Common myeloid progenitor, CD34-positive (primary cell): ENCODE results near the gene GSG1L.
A peak's percentile ranks its signal among the peaks of the same experiment; 100 is the strongest.

ENCODE experiments used
- CTCF ChIA-PET: fragments of 350-600 bp; sonication (Branson Sonifier 250); formaldehyde crosslinking; loops from one replicate; lab custom pipeline; 2021; ENCODE audit warnings: antibody characterized with exemption; lab: Charles Lee
- POLR2A ChIA-PET: fragments of 350-600 bp; sonication (Branson Sonifier 250); formaldehyde crosslinking; loops from one replicate; lab custom pipeline; 2021; ENCODE audit warnings: antibody characterized with exemption; lab: Charles Lee
- DNase-seq, 3 donors: peaks; one replicate each; pipeline versions ENCODE4 v3.0.0 to v3.0.0-alpha.2; 2013
- H3K27ac ChIP-seq, 2 experiments: 1 replicate in 1 of 2; 2 replicates in 1 of 2; pipeline ENCODE4 v1.7.0; 2013; ENCODE audit warnings: inconsistent platforms in 2 of 2, low read length in 2 of 2, mild to moderate bottlenecking in 2 of 2, low read depth in 1 of 2, moderate library complexity in 1 of 2; ENCODE audit not compliant: severe bottlenecking in 2 of 2, insufficient read depth in 1 of 2, poor library complexity in 1 of 2
- H3K27me3 ChIP-seq, 5 experiments: replicated peaks in 2 of 5; 1 replicate in 3 of 5; 2 replicates in 2 of 5; pipeline versions ENCODE4 v1.6.1 to v1.7.0; 2013; ENCODE audit warnings: low read length in 4 of 5, mild to moderate bottlenecking in 2 of 5, moderate library complexity in 2 of 5, inconsistent platforms in 1 of 5; ENCODE audit not compliant: insufficient read depth in 5 of 5, control insufficient read depth in 4 of 5
- H3K36me3 ChIP-seq, 4 experiments: 1 replicate in 2 of 4; 2 replicates in 2 of 4; pipeline versions ENCODE4 v1.6.1 to v1.7.0; 2013; ENCODE audit warnings: low read length in 3 of 4, control low read depth in 1 of 4, mild to moderate bottlenecking in 1 of 4; ENCODE audit not compliant: control insufficient read depth in 4 of 4, insufficient read depth in 4 of 4
- H3K4me1 ChIP-seq, 4 experiments: 1 replicate in 3 of 4; 2 replicates in 1 of 4; pipeline versions ENCODE4 v1.6.1 to v1.7.1; 2013; ENCODE audit warnings: low read length in 3 of 4, mild to moderate bottlenecking in 3 of 4, control low read depth in 1 of 4, inconsistent platforms in 1 of 4, moderate library complexity in 1 of 4; ENCODE audit not compliant: control insufficient read depth in 4 of 4, insufficient read depth in 4 of 4; ENCODE audit errors: control extremely low read depth in 1 of 4
- H3K4me3 ChIP-seq, 7 experiments: 1 replicate in 4 of 7; 2 replicates in 3 of 7; pipeline versions ENCODE4 v1.5.1 to v1.7.0; 2013; ENCODE audit warnings: mild to moderate bottlenecking in 7 of 7, low read length in 6 of 7, moderate library complexity in 6 of 7, inconsistent platforms in 2 of 7, low read depth in 2 of 7, control low read depth in 1 of 7; ENCODE audit not compliant: insufficient read depth in 4 of 7, control insufficient read depth in 1 of 7; ENCODE audit errors: extremely low read depth in 1 of 7
- H3K9me3 ChIP-seq, 5 experiments: 1 replicate in 4 of 5; 2 replicates in 1 of 5; pipeline versions ENCODE4 v1.6.1 to v1.7.1; 2013; ENCODE audit warnings: low read length in 4 of 5, mild to moderate bottlenecking in 2 of 5, inconsistent platforms in 1 of 5, low read depth in 1 of 5, moderate library complexity in 1 of 5; ENCODE audit not compliant: control insufficient read depth in 4 of 5, insufficient read depth in 2 of 5; ENCODE audit errors: control extremely low read depth in 1 of 5
- WGBS: methylation state at CpG from one replicate; pipeline ENCODE4 v1.1.5; 2013; ENCODE audit not compliant: insufficient coverage; 5-methylcytosine and 5-hydroxymethylcytosine counted together

GSG1L gene

GRCh38 chr16:28092721-28093384 lies 29.3 kb upstream of the GSG1L start:
- Histone ChIP-seq H3K27me3 (no peaks in the 10 kb centered on the region), H3K4me3 (no peak overlapping the region), H3K4me1 (no peaks in the 10 kb centered on the region), H3K36me3 (peaks cover 5 to 18% (median 12%) of the 10 kb centered on the region in 4 experiments), H3K27ac (no peak overlapping the region), H3K9me3 (no peaks in the 10 kb centered on the region)
- 96% methylated on average over 16 of the region's 17 CpGs for WGBS
- CTCF ChIA-PET = interaction anchor here (1.1 to 1.9 kb wide), 2 partner anchors 14 to 19 kb away, joined by 3 to 4 read pairs; no protein-coding TSS in a partner anchor
- no peak for DNase-seq
- POLR2A ChIA-PET = no interaction called here

GRCh38 chr16:28091656-28092055 lies 28.1 kb upstream of the GSG1L start:
- H3K27ac ChIP-seq = no peak overlapping the region
- no peaks in the 10 kb centered on the region for H3K27me3 ChIP-seq
- H3K4me1 ChIP-seq = no peaks in the 10 kb centered on the region
- no peaks in the 10 kb centered on the region for H3K9me3 ChIP-seq
- no peak overlapping the region for H3K4me3 ChIP-seq
- CTCF ChIA-PET = no interaction called here
- WGBS = 96% methylated on average over 12 of the region's 12 CpGs
- DNase-seq = no peak
- POLR2A ChIA-PET = no interaction called here
- H3K36me3 ChIP-seq = peaks cover 0 to 6% (median 2%) of the 10 kb centered on the region in 4 experiments

GRCh38 chr16:28090646-28091377 lies 27.3 kb upstream of the GSG1L start:
- ChIA-PET POLR2A (no interaction called here), CTCF (no interaction called here)
- Histone ChIP-seq H3K27ac (no peak overlapping the region), H3K36me3 (peaks cover 0 to under 1% (median 0%) of the 10 kb centered on the region in 4 experiments), H3K9me3 (no peaks in the 10 kb centered on the region), H3K27me3 (no peaks in the 10 kb centered on the region), H3K4me3 (no peak overlapping the region), H3K4me1 (no peaks in the 10 kb centered on the region)
- no peak for DNase-seq
- 87% methylated on average over 18 of the region's 19 CpGs for WGBS

GRCh38 chr16:28089992-28090365 lies 26.5 kb upstream of the GSG1L start:
- H3K36me3 ChIP-seq = no peaks in the 10 kb centered on the region
- 92% methylated on average over 1 of the region's 7 CpGs for WGBS
- no peak overlapping the region for H3K4me3 ChIP-seq
- no peak overlapping the region for H3K27ac ChIP-seq
- no peak for DNase-seq
- H3K27me3 ChIP-seq = no peaks in the 10 kb centered on the region
- POLR2A ChIA-PET = no interaction called here
- CTCF ChIA-PET = no interaction called here
- H3K9me3 ChIP-seq = no peaks in the 10 kb centered on the region
- no peaks in the 10 kb centered on the region for H3K4me1 ChIP-seq

- Histone ChIP-seq H3K4me1 (no peaks in the 10 kb centered on the region), H3K4me3 (no peak overlapping the region), H3K36me3 (no peaks in the 10 kb centered on the region), H3K27ac (no peak overlapping the region), H3K27me3 (no peaks in the 10 kb centered on the region), H3K9me3 (no peaks in the 10 kb centered on the region)
- POLR2A ChIA-PET = no interaction called here
- DNase-seq = peak in 1 of 3 donors; percentile 24
- CTCF ChIA-PET = no interaction called here
- 100% methylated on average over 1 of the region's 3 CpGs for WGBS
Measured at GRCh38 chr16:28089205-28089991, 25.9 kb upstream of the GSG1L start.

- Histone ChIP-seq H3K4me3 (no peak overlapping the region), H3K36me3 (no peaks in the 10 kb centered on the region), H3K4me1 (no peaks in the 10 kb centered on the region), H3K9me3 (no peaks in the 10 kb centered on the region), H3K27ac (no peak overlapping the region), H3K27me3 (no peaks in the 10 kb centered on the region)
- POLR2A ChIA-PET = interaction anchor here (0.6 kb wide), 1 partner anchor 79 kb away, joined by 3 read pairs; no protein-coding TSS in a partner anchor
- CTCF ChIA-PET = no interaction called here
- WGBS = 96% methylated on average over 2 of the region's 7 CpGs
- DNase-seq = no peak
Measured at GRCh38 chr16:28087675-28088300, 24.3 kb upstream of the GSG1L start.
